Measurements from ENCODE around the gene UBE2D4.

- no peak for TF ChIP-seq POLR2AphosphoS5 (IDR thresholded peaks at IDR 0.05; ENCODE audit: low read depth, low read length)
- TF ChIP-seq, protein P1, sequence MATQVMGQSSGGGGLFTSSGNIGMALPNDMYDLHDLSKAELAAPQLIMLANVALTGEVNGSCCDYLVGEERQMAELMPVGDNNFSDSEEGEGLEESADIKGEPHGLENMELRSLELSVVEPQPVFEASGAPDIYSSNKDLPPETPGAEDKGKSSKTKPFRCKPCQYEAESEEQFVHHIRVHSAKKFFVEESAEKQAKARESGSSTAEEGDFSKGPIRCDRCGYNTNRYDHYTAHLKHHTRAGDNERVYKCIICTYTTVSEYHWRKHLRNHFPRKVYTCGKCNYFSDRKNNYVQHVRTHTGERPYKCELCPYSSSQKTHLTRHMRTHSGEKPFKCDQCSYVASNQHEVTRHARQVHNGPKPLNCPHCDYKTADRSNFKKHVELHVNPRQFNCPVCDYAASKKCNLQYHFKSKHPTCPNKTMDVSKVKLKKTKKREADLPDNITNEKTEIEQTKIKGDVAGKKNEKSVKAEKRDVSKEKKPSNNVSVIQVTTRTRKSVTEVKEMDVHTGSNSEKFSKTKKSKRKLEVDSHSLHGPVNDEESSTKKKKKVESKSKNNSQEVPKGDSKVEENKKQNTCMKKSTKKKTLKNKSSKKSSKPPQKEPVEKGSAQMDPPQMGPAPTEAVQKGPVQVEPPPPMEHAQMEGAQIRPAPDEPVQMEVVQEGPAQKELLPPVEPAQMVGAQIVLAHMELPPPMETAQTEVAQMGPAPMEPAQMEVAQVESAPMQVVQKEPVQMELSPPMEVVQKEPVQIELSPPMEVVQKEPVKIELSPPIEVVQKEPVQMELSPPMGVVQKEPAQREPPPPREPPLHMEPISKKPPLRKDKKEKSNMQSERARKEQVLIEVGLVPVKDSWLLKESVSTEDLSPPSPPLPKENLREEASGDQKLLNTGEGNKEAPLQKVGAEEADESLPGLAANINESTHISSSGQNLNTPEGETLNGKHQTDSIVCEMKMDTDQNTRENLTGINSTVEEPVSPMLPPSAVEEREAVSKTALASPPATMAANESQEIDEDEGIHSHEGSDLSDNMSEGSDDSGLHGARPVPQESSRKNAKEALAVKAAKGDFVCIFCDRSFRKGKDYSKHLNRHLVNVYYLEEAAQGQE (IDR thresholded peaks at IDR 0.05; ENCODE audit: insufficient read depth in 1 of 2, low read depth in 2 of 2, low read length in 2 of 2), result no peak
- TF ChIP-seq FOXP2 (optimal IDR thresholded peaks at IDR 0.05; ENCODE audit: borderline replicate concordance, extremely low read depth, extremely low read length, insufficient read depth), result no peak
Observed at GRCh38 chr7:43937444-43937843, 11.2 kb downstream of the UBE2D4 start.
